H1 (cell line): ENCODE data around the gene DCAF8. TPM values are rescaled to one million over a fixed set of nuclear protein-coding genes. Genes with fewer than 3 reads are reported as not detected.
"Not testable (repeated sequence)": the region's sequence is repeated elsewhere in the genome, so short reads cannot be mapped to it uniquely, and the experiment has no call there.

Experiments used
- CTCF ChIA-PET: fragments of 300-600 bp; sonication (Branson Sonifier 250); formaldehyde crosslinking; loops from one replicate; lab custom pipeline; 2021; ENCODE audit not compliant: partially characterized antibody; lab: Charles Lee
- POLR2A ChIA-PET: fragments of 300-600 bp; sonication (Branson Sonifier 250); formaldehyde crosslinking; loops from one replicate; lab custom pipeline; 2021; ENCODE audit warnings: inconsistent platforms; ENCODE audit not compliant: partially characterized antibody; lab: Charles Lee
- DNase-seq, 2 experiments: peaks; one replicate each; pipeline versions ENCODE4 v3.0.0 to v3.0.0-alpha.2; 2010 to 2022; ENCODE audit warnings: low spot score in 2 of 2, low read depth in 1 of 2, mixed read lengths in 1 of 2
- FAIRE-seq: peaks from 2 replicates; lab custom pipeline; 2011; peaks lifted over from hg19 to GRCh38; lab: Jason Lieb, UNC
- H2AFZ ChIP-seq: 2 replicates; pipeline ENCODE4 v1.8.1; 2012; ENCODE audit warnings: low read length, inconsistent platforms
- H2AK5ac ChIP-seq: 2 replicates; pipeline ENCODE4 v1.6.1; 2013; ENCODE audit warnings: low read depth, low read length
- H2BK120ac ChIP-seq: replicated peaks from 2 replicates; pipeline ENCODE3; 2013; ENCODE audit warnings: low read depth, low read length, inconsistent platforms
- H2BK12ac ChIP-seq: 2 replicates; pipeline ENCODE4 v1.6.1; 2013; ENCODE audit warnings: low read depth, low read length
- H2BK15ac ChIP-seq: 2 replicates; pipeline ENCODE4 v1.6.1; 2013; ENCODE audit warnings: low read length
- H2BK20ac ChIP-seq: 2 replicates; pipeline ENCODE4 v1.6.1; 2013; ENCODE audit warnings: low read length
- H2BK5ac ChIP-seq: 2 replicates; pipeline ENCODE4 v1.6.1; 2013; ENCODE audit warnings: low read depth, low read length
- H3K14ac ChIP-seq: 2 replicates; pipeline ENCODE4 v1.6.1; 2013; ENCODE audit warnings: inconsistent platforms; ENCODE audit not compliant: insufficient read length
- H3K18ac ChIP-seq: 2 replicates; pipeline ENCODE4 v1.6.1; 2013; ENCODE audit warnings: low read length; ENCODE audit errors: extremely low read depth
- H3K23ac ChIP-seq: 2 replicates; pipeline ENCODE4 v1.6.1; 2013; ENCODE audit warnings: inconsistent platforms; ENCODE audit not compliant: insufficient read length
- H3K23me2 ChIP-seq: 2 replicates; pipeline ENCODE4 v1.6.1; 2013; ENCODE audit warnings: low read depth, low read length
- H3K27ac ChIP-seq: 2 replicates; pipeline ENCODE4 v1.6.1; 2011; ENCODE audit warnings: low read depth, low read length, inconsistent platforms
- H3K27me3 ChIP-seq, 4 experiments: replicated peaks in 1 of 4; 1 replicate in 1 of 4; 2 replicates in 3 of 4; pipeline versions ENCODE4 v1.6.1 to v1.8.1; 2011 to 2013; ENCODE audit warnings: low read length in 3 of 4, mild to moderate bottlenecking in 3 of 4, inconsistent platforms in 2 of 4, mixed read lengths in 2 of 4, moderate library complexity in 1 of 4; ENCODE audit not compliant: control insufficient read depth in 3 of 4, insufficient read depth in 3 of 4; ENCODE audit errors: extremely low read depth in 1 of 4
- H3K36me3 ChIP-seq, 4 experiments: 2 replicates each; pipeline versions ENCODE4 v1.6.1 to v1.8.1; 2011 to 2013; ENCODE audit warnings: mild to moderate bottlenecking in 4 of 4, low read length in 3 of 4, moderate library complexity in 2 of 4, control low read depth in 1 of 4, inconsistent platforms in 1 of 4; ENCODE audit not compliant: insufficient read depth in 4 of 4, control insufficient read depth in 2 of 4
- H3K4ac ChIP-seq: replicated peaks from 2 replicates; pipeline ENCODE3; 2013; ENCODE audit warnings: low read length, low read depth, mixed read lengths, inconsistent platforms; ENCODE audit not compliant: insufficient read length
- H3K4me1 ChIP-seq, 4 experiments: replicated peaks in 1 of 4; 1 replicate in 1 of 4; 2 replicates in 3 of 4; pipeline versions ENCODE4 v1.6.1 to v1.8.1; 2011 to 2013; ENCODE audit warnings: low read length in 3 of 4, inconsistent platforms in 2 of 4, mixed read lengths in 1 of 4; ENCODE audit not compliant: insufficient read depth in 4 of 4, control insufficient read depth in 3 of 4
- H3K4me2 ChIP-seq, 2 experiments: 2 replicates each; pipeline versions ENCODE4 v1.6.1 to v1.8.1; 2011 to 2013; ENCODE audit warnings: low read depth in 2 of 2, low read length in 2 of 2, control low read depth in 1 of 2, inconsistent platforms in 1 of 2, mild to moderate bottlenecking in 1 of 2; ENCODE audit not compliant: insufficient read depth in 1 of 2
- H3K4me3 ChIP-seq, 4 experiments: fragments of 200-600, 300-600 bp in 1 of 4; sonication (generic), shearing (Covaris generic), sonication (Bioruptor Twin) in 1 of 4; 2 replicates each; pipeline versions ENCODE4 v1.5.1 to v1.8.1; 2011 to 2016; ENCODE audit warnings: low read length in 4 of 4, low read depth in 3 of 4, control low read depth in 2 of 4, inconsistent platforms in 2 of 4, mild to moderate bottlenecking in 2 of 4, mixed read lengths in 1 of 4, moderate library complexity in 1 of 4; ENCODE audit not compliant: insufficient read depth in 2 of 4; ENCODE audit errors: extremely low read depth in 1 of 4
- H3K56ac ChIP-seq: replicated peaks from 2 replicates; pipeline ENCODE3; 2013; ENCODE audit warnings: low read depth, mild to moderate bottlenecking, mixed read lengths, low read length, inconsistent platforms; ENCODE audit not compliant: insufficient read length
- H3K79me1 ChIP-seq: 2 replicates; pipeline ENCODE4 v1.6.1; 2013; ENCODE audit warnings: low read depth, low read length, control low read depth
- H3K79me2 ChIP-seq, 2 experiments: 2 replicates each; pipeline versions ENCODE4 v1.6.1 to v1.8.1; 2012 to 2013; ENCODE audit warnings: low read length in 2 of 2, mild to moderate bottlenecking in 2 of 2, inconsistent platforms in 1 of 2; ENCODE audit not compliant: insufficient read depth in 2 of 2, control insufficient read depth in 1 of 2
- H3K9ac ChIP-seq, 4 experiments: replicated peaks in 1 of 4; 1 replicate in 1 of 4; 2 replicates in 3 of 4; pipeline versions ENCODE4 v1.6.1 to v1.8.1; 2011 to 2013; ENCODE audit warnings: low read depth in 3 of 4, low read length in 3 of 4, control low read depth in 2 of 4, mild to moderate bottlenecking in 2 of 4, moderate library complexity in 2 of 4, inconsistent platforms in 1 of 4; ENCODE audit errors: extremely low read depth in 1 of 4
- H3K9me3 ChIP-seq, 2 experiments: 2 replicates each; pipeline versions ENCODE4 v1.6.1 to v1.8.1; 2012 to 2013; ENCODE audit warnings: mild to moderate bottlenecking in 2 of 2, moderate library complexity in 2 of 2, control low read depth in 1 of 2, inconsistent platforms in 1 of 2, low read depth in 1 of 2, low read length in 1 of 2, mixed read lengths in 1 of 2; ENCODE audit not compliant: insufficient read depth in 2 of 2
- H4K20me1 ChIP-seq, 2 experiments: replicated peaks in 1 of 2; 2 replicates each; pipeline versions ENCODE3 to v1.8.1; 2011 to 2013; ENCODE audit warnings: inconsistent platforms in 2 of 2, low read length in 2 of 2, mild to moderate bottlenecking in 1 of 2; ENCODE audit not compliant: insufficient read depth in 2 of 2, control insufficient read depth in 1 of 2
- H4K5ac ChIP-seq: 2 replicates; pipeline ENCODE4 v1.6.1; 2013; ENCODE audit warnings: low read length, low read depth, mixed read lengths, inconsistent platforms; ENCODE audit not compliant: insufficient read length
- H4K8ac ChIP-seq: 2 replicates; pipeline ENCODE4 v1.8.0; 2013; ENCODE audit warnings: mild to moderate bottlenecking, moderate library complexity, low read length, inconsistent platforms; ENCODE audit not compliant: insufficient read depth; ENCODE audit errors: extremely low read depth
- H4K91ac ChIP-seq: replicated peaks from 2 replicates; pipeline ENCODE3; 2013; ENCODE audit warnings: low read length, mixed read lengths, inconsistent platforms; ENCODE audit not compliant: insufficient read length
- CHD2 ChIP-seq: IDR thresholded peaks from 2 replicates; pipeline ENCODE4 v1.6.1; 2012; ENCODE audit warnings: low read length, improper control_type of control experiment
- FOSL1 ChIP-seq: IDR thresholded peaks from 2 replicates; pipeline ENCODE4 v1.6.1; 2011; ENCODE audit warnings: mild to moderate bottlenecking, low read depth, low read length, moderate library complexity; ENCODE audit not compliant: insufficient read depth
- ZNF274 ChIP-seq: IDR thresholded peaks from 2 replicates; pipeline ENCODE4 v1.7.0; 2012; ENCODE audit warnings: low read length, borderline replicate concordance; ENCODE audit errors: extremely low read depth
- WGBS, 2 experiments: shearing (Covaris generic) in 1 of 2; methylation state at CpG; one replicate each; pipeline versions ENCODE4 v1.1.6 to v1.1.7; 2013 to 2015; ENCODE audit warnings: low lambda C conversion rate in 2 of 2, mixed read lengths in 2 of 2, inconsistent platforms in 1 of 2, low coverage in 1 of 2, missing lambda C conversion rate in 1 of 2; ENCODE audit not compliant: insufficient replicate concordance in 2 of 2, insufficient coverage in 1 of 2, insufficient read length in 1 of 2; ENCODE audit errors: extremely low coverage in 1 of 2, missing lambda C conversion rate in 1 of 2; 5-methylcytosine and 5-hydroxymethylcytosine counted together
- polyA plus RNA-seq, 7 experiments: library from polyadenylated mRNA; depleted of rRNA in 3 of 7; stranded (reverse) in 5 of 7; unstranded in 2 of 7; fragments of >200 nt in 5 of 7; fragments of 200-250 nt in 2 of 7; gene quantifications; 1 replicate in 5 of 7; 2 replicates in 1 of 7; 4 replicates in 1 of 7; pipeline versions ENCODE4 v1.2.1 to v1.2.3, GENCODE V29; 2011 to 2013; ENCODE audit warnings: missing spikeins in 2 of 7, mixed read lengths in 2 of 7
- total RNA-seq: library from RNA; stranded (reverse); fragmentation: NEBNext Ultra II Directional; extraction: Animal tissue kit (Norgen Biotek cat#: 25700); gene quantifications from 2 replicates; pipeline ENCODE4 v1.2.1, GENCODE V29; 2021

DCAF8 gene
- total and polyA plus RNA-seq, 2 of the 8 experiments (the other 6 are each of a cell fraction or from before 2014, with no cell fraction given), result 68.2 to 110 TPM

GRCh38 chr1:160291248-160292220 lies 29.2 kb upstream of the DCAF8 start (continued):
- TF ChIP-seq ZNF274 (no peak), CHD2 (no peak), FOSL1 (no peak)

GRCh38 chr1:160287769-160288168 lies 25.4 kb upstream of the DCAF8 start:
- POLR2A ChIA-PET, result interaction anchor here (0.6 to 7.2 kb wide), 8 partner anchors 9 to 199 kb away, joined by 3 to 79 read pairs (median 4); partner anchors contain the start of gene DCAF8

More at GRCh38 chr1:160287769-160288168, 25.4 kb upstream of the DCAF8 start:
- 94% methylated on average over 9 of the region's 12 CpGs; no CpG with 5 or more reads in 1 of the 2 experiments for WGBS, 2 experiments
- not testable (repeated sequence) for H3K14ac ChIP-seq, H3K27me3 ChIP-seq, H3K56ac ChIP-seq, H2BK12ac ChIP-seq, H2AK5ac ChIP-seq, H3K9ac ChIP-seq, H4K91ac ChIP-seq, H4K20me1 ChIP-seq, DNase-seq, H3K4me3 ChIP-seq, H3K79me1 ChIP-seq, H3K27ac ChIP-seq, H2BK20ac ChIP-seq, H4K5ac ChIP-seq, H2BK5ac ChIP-seq, H3K4me2 ChIP-seq, H4K8ac ChIP-seq, H2AFZ ChIP-seq, H3K18ac ChIP-seq, H2BK120ac ChIP-seq, H3K4ac ChIP-seq, H3K23me2 ChIP-seq, H3K9me3 ChIP-seq, FAIRE-seq, H3K4me1 ChIP-seq, H3K23ac ChIP-seq, H2BK15ac ChIP-seq
- CTCF ChIA-PET, result interaction anchor here (0.7 to 7.2 kb wide), 10 partner anchors 20 to 932 kb away, joined by 3 to 55 read pairs (median 5); no protein-coding TSS in a partner anchor
- peaks cover 20 to 36% (median 29%) of the 10 kb centered on the region in 4 experiments for H3K36me3 ChIP-seq
- H3K79me2 ChIP-seq, result peaks cover 0 to 15% of the 10 kb centered on the region in 2 experiments; a peak in 2 of 4 replicates
